Cardiac fibroblast (primary cell): ENCODE measurements around the gene RNASE8.
A peak's percentile ranks its signal among the peaks of the same experiment; 100 is the strongest.

Experiments used
- DNase-seq, 2 donors: peaks; one replicate each; pipeline versions ENCODE4 v3.0.0 to v3.0.0-alpha.2; 2010; ENCODE audit warnings: low read depth in 2 of 2
- H3K4me3 ChIP-seq, 2 donors: replicated peaks in 1 of 2; 1 replicate in 1 of 2; 2 replicates in 1 of 2; pipeline ENCODE4 v1.5.1; 2011; ENCODE audit warnings: low read depth in 2 of 2, low read length in 2 of 2, mild to moderate bottlenecking in 2 of 2, moderate library complexity in 1 of 2
- TF ChIP-seq, protein P1 (sequence below): IDR thresholded peaks from one replicate; pipeline ENCODE4 v1.5.1; 2011; ENCODE audit warnings: low read depth, mild to moderate bottlenecking, low read length, inconsistent platforms

Gene RNASE8

GRCh38 chr14:21042918-21043317 lies 14.7 kb upstream of the RNASE8 start:
- TF ChIP-seq, protein P1, sequence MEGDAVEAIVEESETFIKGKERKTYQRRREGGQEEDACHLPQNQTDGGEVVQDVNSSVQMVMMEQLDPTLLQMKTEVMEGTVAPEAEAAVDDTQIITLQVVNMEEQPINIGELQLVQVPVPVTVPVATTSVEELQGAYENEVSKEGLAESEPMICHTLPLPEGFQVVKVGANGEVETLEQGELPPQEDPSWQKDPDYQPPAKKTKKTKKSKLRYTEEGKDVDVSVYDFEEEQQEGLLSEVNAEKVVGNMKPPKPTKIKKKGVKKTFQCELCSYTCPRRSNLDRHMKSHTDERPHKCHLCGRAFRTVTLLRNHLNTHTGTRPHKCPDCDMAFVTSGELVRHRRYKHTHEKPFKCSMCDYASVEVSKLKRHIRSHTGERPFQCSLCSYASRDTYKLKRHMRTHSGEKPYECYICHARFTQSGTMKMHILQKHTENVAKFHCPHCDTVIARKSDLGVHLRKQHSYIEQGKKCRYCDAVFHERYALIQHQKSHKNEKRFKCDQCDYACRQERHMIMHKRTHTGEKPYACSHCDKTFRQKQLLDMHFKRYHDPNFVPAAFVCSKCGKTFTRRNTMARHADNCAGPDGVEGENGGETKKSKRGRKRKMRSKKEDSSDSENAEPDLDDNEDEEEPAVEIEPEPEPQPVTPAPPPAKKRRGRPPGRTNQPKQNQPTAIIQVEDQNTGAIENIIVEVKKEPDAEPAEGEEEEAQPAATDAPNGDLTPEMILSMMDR, result no peak
- no peak overlapping the region for H3K4me3 ChIP-seq
- DNase-seq, result no peak

- TF ChIP-seq, protein P1, result no peak
- H3K4me3 ChIP-seq, result no peak overlapping the region
- DNase-seq, result no peak
Measured at GRCh38 chr14:21043387-21043973, 14.1 kb upstream of the RNASE8 start.

- H3K4me3 ChIP-seq, result no peak overlapping the region
- DNase-seq, result no peak
- TF ChIP-seq, protein P1, result no peak
Measured at GRCh38 chr14:21043974-21044618, 13.5 kb upstream of the RNASE8 start.

GRCh38 chr14:21047378-21047781 lies 10.2 kb upstream of the RNASE8 start:
- TF ChIP-seq, protein P1, result no peak
- peak in 1 of 2 donors; percentile 56 for DNase-seq

DNA sequence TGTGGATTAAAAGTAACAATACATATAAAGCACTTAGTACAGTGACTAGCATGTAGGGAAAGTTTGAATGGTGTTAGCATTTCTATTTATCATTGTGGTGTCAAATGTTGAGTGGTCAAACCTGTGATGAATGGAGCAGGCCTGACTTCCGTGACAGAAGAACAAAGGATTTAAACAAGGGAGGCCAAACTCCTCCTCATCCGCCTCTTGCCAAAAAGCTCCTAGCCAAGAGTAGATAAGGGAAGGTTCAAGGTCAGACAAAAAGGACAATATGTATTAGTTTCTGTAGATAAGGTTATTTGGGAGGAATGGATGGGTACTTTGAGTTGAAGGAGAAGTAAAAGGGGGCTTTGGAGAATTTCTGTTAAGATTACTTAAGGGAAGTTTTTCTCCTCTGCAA lies 9.0 kb upstream of the RNASE8 start:
- TF ChIP-seq, protein P1, result no peak
- peak in 1 of 2 donors; percentile 32 for DNase-seq
- H3K4me3 ChIP-seq, result no peak overlapping the region

More at GRCh38 chr14:21047378-21047781, 10.2 kb upstream of the RNASE8 start:
- H3K4me3 ChIP-seq, result no peak overlapping the region

DNA sequence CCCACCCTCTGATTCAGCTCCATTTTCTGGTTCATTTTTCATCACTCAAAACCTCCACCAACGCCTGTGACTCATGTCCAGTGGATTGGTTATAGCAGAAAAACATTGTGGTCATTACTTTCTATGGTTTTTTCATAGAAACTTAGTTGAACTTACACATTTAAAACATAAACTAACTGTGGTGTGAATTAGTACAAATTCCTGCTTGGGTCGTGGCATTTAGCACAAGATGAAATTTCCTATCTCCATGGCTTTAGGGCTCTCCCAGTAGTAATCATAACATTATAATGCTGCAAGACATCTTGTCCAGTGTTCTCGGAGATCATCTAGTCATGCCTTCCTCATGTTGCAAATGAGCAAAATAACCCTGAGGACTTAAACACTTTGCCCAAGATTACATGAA lies 8.3 kb upstream of the RNASE8 start:
- no peak overlapping the region for H3K4me3 ChIP-seq
- TF ChIP-seq, protein P1, result no peak
- peak; percentile 50 to 56 for DNase-seq
